ENCODE measurements around the gene KRT5.

Gene KRT5

GRCh38 chr12:52535574-52535973 lies 15.4 kb upstream of the KRT5 start:
- no peak overlapping the region for H3K27ac ChIP-seq
- no peak for TF ChIP-seq CTCF (conservative IDR thresholded peaks at IDR 0.05)
- no peak for TF ChIP-seq ZFX (IDR thresholded peaks at IDR 0.05)

- H3K27ac ChIP-seq, result no peak overlapping the region
- TF ChIP-seq ZFX (IDR thresholded peaks at IDR 0.05) (no peak), CTCF (conservative IDR thresholded peaks at IDR 0.05) (peak; percentile 32)
These were observed 14.3 kb upstream of the KRT5 start for GRCh38 chr12:52534482-52534881.

DNA sequence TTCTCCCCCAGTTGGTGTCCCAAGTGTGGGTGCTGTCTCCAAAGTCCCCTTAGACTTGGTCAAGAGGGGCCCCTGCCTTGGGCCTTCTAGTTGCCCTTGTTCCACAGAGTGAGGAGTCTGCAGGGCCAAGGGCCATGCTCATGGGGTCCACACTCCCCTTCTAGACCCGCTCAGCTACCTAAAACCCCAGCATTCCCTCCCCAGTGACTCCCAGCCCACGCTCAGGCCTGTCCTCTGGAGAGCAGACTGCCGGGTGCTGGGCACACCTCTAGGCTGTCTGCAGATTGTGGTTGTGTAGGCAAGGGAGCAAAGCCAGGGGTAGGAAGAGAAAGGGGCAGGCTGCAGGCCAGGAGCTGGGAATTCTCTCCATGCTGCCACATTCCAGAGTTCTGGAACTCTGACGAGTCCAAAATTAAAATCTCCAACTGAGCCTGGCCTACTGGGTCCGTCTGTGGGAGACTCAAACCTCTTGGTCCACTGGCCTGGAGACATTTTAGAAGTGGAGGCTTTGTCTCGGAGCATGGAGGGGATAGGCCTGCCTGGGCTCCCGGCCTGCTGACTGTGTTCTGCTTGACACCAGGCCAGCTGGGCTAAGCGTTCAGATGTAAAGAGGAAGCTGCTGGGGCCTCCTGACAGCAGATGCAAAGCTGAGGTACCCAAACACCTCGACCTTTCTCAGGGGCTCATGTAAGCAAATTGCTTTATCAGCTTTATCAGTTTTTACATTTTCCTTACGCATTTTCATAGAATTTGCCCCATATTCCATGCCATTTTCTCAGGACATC lies 13.7 kb upstream of the KRT5 start:
- TF ChIP-seq CTCF (conservative IDR thresholded peaks at IDR 0.05) (no peak), ZFX (IDR thresholded peaks at IDR 0.05) (no peak)

GRCh38 chr12:52532636-52533035 lies 12.4 kb upstream of the KRT5 start:
- H3K27ac ChIP-seq, result no peak overlapping the region

More for the DNA sequence above, 13.7 kb upstream of the KRT5 start:
- H3K27ac ChIP-seq, result no peak overlapping the region

DNA sequence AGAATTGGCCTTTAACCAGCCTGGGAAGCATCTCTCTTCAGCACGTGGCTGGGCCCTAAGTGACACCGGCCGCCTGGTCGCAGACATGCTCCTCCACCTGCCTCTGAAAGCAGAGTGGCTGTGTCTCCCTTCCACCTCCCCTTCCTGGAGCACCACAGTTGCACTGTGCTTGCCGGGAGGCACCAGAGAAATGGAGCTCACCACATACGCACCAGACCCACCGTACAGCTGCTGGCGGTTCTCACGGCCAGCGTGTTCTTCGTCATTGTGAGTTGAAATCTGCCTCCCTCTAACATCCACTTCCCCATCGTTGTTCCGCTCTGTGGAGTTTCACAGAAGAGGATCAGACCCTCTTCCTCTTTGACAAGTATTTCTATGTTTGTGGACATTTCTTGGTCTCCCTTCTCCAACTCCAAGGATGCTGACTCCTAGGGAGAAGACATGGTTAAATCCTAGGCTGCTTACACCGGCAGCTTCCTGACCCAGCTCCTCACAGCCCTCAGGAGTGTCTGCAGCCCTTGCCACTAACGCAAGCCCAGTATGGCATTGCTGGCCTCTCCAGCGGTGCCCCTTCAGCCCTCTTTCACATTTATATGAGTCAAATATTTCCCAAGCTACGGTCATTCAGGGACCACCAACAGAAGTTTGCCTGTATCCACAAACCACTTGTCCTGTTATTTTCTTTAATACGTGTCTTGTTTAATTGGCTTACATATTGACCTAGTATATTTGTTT lies 11.5 kb upstream of the KRT5 start:
- no peak for TF ChIP-seq ZFX (IDR thresholded peaks at IDR 0.05)
- TF ChIP-seq CTCF (conservative IDR thresholded peaks at IDR 0.05), result no peak
- no peak overlapping the region for H3K27ac ChIP-seq

More at GRCh38 chr12:52532636-52533035, 12.4 kb upstream of the KRT5 start:
- no peak for TF ChIP-seq ZFX (IDR thresholded peaks at IDR 0.05)

DNA sequence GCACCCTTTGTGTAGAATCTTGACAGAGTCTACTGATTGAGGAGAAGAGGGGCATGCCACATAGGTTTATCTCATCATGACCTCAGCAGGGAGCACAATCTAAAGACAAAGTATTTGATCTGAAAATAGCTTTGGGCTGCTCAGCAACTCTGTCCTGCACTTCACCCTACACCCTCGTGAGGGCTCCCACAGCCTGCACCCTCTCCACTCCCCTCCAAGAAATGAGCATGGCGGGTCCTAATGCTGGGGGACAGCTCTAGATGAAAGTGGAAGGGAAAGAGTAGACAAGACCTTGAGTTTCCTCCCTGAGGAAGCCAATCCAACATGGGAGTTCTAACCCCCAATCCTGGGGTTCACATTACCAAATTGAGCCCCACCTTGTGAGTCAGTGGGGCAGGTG lies 10.7 kb upstream of the KRT5 start:
- H3K27ac ChIP-seq, result no peak overlapping the region
- TF ChIP-seq CTCF (conservative IDR thresholded peaks at IDR 0.05) (no peak), ZFX (IDR thresholded peaks at IDR 0.05) (no peak)

- no peak for TF ChIP-seq ZFX (IDR thresholded peaks at IDR 0.05)
- no peak for TF ChIP-seq CTCF (conservative IDR thresholded peaks at IDR 0.05)
- H3K27ac ChIP-seq, result no peak overlapping the region
These were observed 10.2 kb upstream of the KRT5 start for GRCh38 chr12:52530366-52530765.
